Retinal pigment epithelial cell (primary cell): Measurements from ENCODE around the gene LAYN.

ENCODE experiments used
- DNase-seq: peaks from one replicate; pipeline ENCODE4 v3.0.0-alpha.2; 2010; ENCODE audit warnings: low read depth
- H3K4me3 ChIP-seq: 2 replicates; pipeline ENCODE4 v1.5.1; 2011; ENCODE audit warnings: mild to moderate bottlenecking, low read length, control low read depth, moderate library complexity
- TF ChIP-seq, protein P1 (sequence below): conservative IDR thresholded peaks from 2 replicates; pipeline ENCODE4 v1.5.1; 2011; ENCODE audit warnings: low read depth, low read length, control low read depth, inconsistent platforms

The LAYN gene

DNA sequence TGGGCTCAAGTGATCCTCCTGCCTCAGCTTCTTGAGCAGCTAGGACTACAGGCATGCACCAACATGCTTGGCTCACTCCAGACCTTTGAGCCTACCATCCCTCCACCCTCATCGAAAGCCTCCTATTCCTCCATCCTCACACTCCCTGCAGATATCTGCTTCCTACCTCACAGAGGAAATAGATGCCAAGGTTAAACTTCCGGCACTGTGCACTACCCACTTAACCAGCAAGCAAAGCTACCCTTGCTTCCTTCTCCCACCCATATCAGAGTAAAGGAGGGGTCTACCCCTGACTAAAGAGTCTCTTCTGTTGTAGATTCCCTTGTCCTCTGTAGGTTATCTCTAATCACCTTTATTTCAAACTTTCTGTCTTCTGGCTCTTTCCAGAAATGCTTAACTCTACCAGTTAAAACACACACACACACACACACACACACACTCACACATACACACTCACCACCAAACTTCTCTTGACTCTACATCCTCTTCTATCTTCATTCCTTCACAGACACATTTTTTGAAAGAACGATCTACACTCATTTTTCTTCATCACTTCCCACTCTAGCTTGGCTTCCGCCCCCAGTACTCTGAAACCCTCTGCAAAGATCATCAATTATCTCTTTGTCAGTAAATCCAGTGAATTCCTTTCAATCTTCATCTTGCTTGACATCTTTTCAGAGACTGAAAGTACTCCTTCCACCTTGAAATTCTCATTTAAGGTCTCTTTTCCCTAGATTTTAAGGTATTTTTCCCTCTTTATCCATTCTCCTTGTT lies 50.9 kb downstream of the LAYN start:
- TF ChIP-seq, protein P1, sequence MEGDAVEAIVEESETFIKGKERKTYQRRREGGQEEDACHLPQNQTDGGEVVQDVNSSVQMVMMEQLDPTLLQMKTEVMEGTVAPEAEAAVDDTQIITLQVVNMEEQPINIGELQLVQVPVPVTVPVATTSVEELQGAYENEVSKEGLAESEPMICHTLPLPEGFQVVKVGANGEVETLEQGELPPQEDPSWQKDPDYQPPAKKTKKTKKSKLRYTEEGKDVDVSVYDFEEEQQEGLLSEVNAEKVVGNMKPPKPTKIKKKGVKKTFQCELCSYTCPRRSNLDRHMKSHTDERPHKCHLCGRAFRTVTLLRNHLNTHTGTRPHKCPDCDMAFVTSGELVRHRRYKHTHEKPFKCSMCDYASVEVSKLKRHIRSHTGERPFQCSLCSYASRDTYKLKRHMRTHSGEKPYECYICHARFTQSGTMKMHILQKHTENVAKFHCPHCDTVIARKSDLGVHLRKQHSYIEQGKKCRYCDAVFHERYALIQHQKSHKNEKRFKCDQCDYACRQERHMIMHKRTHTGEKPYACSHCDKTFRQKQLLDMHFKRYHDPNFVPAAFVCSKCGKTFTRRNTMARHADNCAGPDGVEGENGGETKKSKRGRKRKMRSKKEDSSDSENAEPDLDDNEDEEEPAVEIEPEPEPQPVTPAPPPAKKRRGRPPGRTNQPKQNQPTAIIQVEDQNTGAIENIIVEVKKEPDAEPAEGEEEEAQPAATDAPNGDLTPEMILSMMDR, result no peak
- no peak for DNase-seq
- no peak overlapping the region for H3K4me3 ChIP-seq

DNA sequence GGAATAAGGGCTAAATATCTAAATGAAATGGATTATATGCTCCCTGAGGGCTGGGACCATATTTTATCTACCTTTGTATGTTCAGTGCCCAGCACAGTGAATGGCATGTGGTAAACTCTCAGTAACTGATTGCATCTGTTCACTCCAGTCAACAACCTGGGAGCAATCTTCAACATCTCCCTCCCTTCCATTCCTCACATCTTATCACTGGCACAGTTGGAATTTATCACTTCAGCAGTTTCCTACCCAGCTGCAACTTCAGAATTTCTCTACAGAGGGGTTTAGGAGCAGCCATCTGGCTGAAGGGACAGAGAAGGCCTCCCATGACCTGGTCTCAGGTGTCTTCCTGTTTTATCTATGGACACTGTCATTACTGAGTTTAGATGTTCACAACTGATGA lies 52.0 kb downstream of the LAYN start:
- H3K4me3 ChIP-seq, result no peak overlapping the region
- TF ChIP-seq, protein P1, result no peak
- no peak for DNase-seq

DNA sequence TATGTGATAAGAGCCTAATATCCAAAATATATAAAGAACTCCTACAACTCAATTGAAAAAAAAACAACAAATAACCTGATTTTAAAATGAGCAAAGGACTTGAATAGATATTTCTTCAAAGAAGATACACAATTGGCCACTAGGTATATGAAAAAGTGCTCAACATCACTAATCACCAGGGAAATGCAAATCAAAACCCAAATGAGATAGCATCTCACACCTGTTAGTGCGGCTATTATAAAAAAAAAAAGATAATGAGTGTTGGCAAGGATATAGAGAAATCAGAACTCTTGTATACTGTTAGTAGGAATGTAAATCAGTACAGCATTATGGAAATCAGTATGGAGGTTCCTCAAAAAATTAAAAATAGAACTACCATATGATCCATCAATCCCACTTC lies 55.8 kb downstream of the LAYN start:
- H3K4me3 ChIP-seq, result no peak overlapping the region

DNA sequence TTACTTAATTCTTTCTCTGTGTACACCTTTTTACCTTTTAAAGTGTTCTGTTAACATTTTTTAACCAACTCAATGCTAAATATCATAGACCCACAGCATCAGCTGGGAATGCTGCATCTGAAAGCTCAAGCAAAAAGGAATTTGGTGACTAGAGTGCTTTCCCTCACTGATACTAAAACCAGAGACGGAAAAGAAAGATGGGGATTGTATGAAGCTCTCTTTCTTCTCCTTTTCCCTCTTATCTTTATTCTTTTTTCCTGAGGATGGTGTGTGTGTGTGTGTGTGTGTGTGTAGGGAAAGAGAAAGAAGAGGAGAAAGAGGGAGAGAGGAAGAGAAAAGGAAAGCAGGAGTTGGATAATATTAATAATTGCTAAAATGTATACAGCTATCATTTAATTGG lies 57.6 kb downstream of the LAYN start:
- DNase-seq, result no peak
- TF ChIP-seq, protein P1, result no peak
- no peak overlapping the region for H3K4me3 ChIP-seq

More for the DNA sequence above, 55.8 kb downstream of the LAYN start:
- TF ChIP-seq, protein P1, result no peak
- DNase-seq, result no peak

DNA sequence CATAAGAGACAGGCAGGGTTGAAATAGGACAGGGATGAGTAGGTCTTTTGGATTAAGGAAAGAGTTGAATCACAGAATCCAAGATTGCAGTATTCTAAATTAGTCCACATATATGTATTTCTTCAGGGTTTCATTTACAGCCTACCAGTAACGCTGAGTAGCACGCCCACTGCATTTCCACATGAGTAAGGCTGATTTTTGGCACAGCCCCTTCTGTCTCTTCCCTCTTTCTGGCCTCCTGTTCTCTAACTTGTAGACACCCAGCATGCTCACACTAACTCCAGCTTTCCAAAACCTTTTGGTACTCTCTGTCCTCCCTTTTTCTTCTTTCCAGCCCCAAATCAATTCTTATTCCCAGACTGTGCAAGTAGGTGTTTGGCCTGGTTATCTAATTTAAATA lies 58.0 kb downstream of the LAYN start:
- TF ChIP-seq, protein P1, result no peak
- DNase-seq, result no peak
- H3K4me3 ChIP-seq, result no peak overlapping the region

DNA sequence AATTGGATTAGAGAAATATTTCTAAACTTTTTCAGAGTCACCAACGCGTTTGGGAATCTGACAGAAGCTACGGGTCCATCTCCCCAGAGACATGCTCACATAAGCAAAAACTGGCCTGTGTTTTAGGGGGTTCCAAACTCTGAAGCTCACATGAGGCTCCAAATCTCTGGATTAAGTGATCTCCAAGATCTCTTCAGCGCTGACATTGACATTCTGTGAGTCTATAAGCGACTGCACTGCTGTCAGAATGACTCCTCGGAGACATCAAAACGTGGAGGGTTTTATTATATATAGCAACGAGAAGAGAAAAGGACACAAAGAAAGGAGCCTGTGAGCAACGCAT lies 61.1 kb downstream of the LAYN start:
- TF ChIP-seq, protein P1, result no peak
- H3K4me3 ChIP-seq, result peak overlapping the region; percentile 46
- no peak for DNase-seq
